ENCODE results near the gene MOXD1. TPM values are rescaled to one million over a fixed set of nuclear protein-coding genes. Genes with fewer than 3 reads are reported as not detected.

MOXD1 gene
- not detected for total RNA-seq

GRCh38 chr6:132400883-132401617 is at the start of gene MOXD1:
TSS of gene MOXD1 (minus strand) at chr6:132401475. CDS start at chr6:132401426, 49 bp downstream.
- ATAC-seq = peak; percentile 53
- Mint-ChIP-seq H3K27ac (no peak within 1 kb of the TSS), H3K36me3 (ENCODE audit: low read depth) (no peaks in the 10 kb centered on the region), H3K4me1 (ENCODE audit: low read depth) (peaks cover 17% of the 10 kb centered on the region), H3K4me3 (peak within 1 kb of the TSS; percentile 54), H3K27me3 (peaks cover 59% of the 10 kb centered on the region), H3K9me3 (peaks cover under 1% of the 10 kb centered on the region)
- DNase-seq = no peak
- ChIA-PET POLR2A (no interaction called here), CTCF (interaction anchor here (2.0 kb wide), 1 partner anchor 121 kb away, joined by 5 read pairs; no protein-coding TSS in a partner anchor)
- TF ChIP-seq CTCF (IDR thresholded peaks at IDR 0.05) = no peak
- intact Hi-C loops (cut with micrococcal nuclease) = no loop called here

GRCh38 chr6:132446855-132447241 is 45.6 kb upstream of the MOXD1 start:
- Mint-ChIP-seq H3K36me3 (ENCODE audit: low read depth) (peaks cover 5% of the 10 kb centered on the region), H3K4me1 (ENCODE audit: low read depth) (no peaks in the 10 kb centered on the region), H3K9me3 (peaks cover 7% of the 10 kb centered on the region), H3K27me3 (no peaks in the 10 kb centered on the region), H3K27ac (no peak overlapping the region), H3K4me3 (no peak overlapping the region)
- intact Hi-C loops (cut with micrococcal nuclease) = no loop called here
- DNase-seq (no peak), ATAC-seq (no peak)
- TF ChIP-seq CTCF (IDR thresholded peaks at IDR 0.05) = no peak
- POLR2A ChIA-PET = no interaction called here
- CTCF ChIA-PET = no interaction called here

GRCh38 chr6:132446141-132446854 is 45.0 kb upstream of the MOXD1 start:
- Mint-ChIP-seq H3K4me1 (ENCODE audit: low read depth) (no peaks in the 10 kb centered on the region), H3K27me3 (no peaks in the 10 kb centered on the region), H3K27ac (no peak overlapping the region), H3K4me3 (no peak overlapping the region), H3K36me3 (ENCODE audit: low read depth) (peaks cover 5% of the 10 kb centered on the region), H3K9me3 (peaks cover 11% of the 10 kb centered on the region)
- CTCF ChIA-PET = interaction anchor here (1.4 kb wide), 1 partner anchor 166 kb away, joined by 6 read pairs; no protein-coding TSS in a partner anchor
- intact Hi-C loops (cut with micrococcal nuclease) = no loop called here
- POLR2A ChIA-PET = no interaction called here
- DNase-seq (no peak), ATAC-seq (no peak)
- TF ChIP-seq CTCF (IDR thresholded peaks at IDR 0.05) = no peak

GRCh38 chr6:132445201-132445951 is 44.1 kb upstream of the MOXD1 start:
- CTCF ChIA-PET = interaction anchor here (1.4 kb wide), 1 partner anchor 165 kb away, joined by 6 read pairs; no protein-coding TSS in a partner anchor
- DNase-seq = no peak
- POLR2A ChIA-PET = no interaction called here
- Mint-ChIP-seq H3K27me3 (no peaks in the 10 kb centered on the region), H3K4me3 (no peak overlapping the region), H3K36me3 (ENCODE audit: low read depth) (peaks cover under 1% of the 10 kb centered on the region), H3K27ac (no peak overlapping the region), H3K4me1 (ENCODE audit: low read depth) (no peaks in the 10 kb centered on the region), H3K9me3 (peaks cover 14% of the 10 kb centered on the region)
- no peak for ATAC-seq
- intact Hi-C loops (cut with micrococcal nuclease) = no loop called here
- TF ChIP-seq CTCF (IDR thresholded peaks at IDR 0.05) = no peak
